SK-N-SH (cell line): ENCODE results near the gene KRTAP1-3. TPM values are rescaled to one million over a fixed set of nuclear protein-coding genes. Genes with fewer than 3 reads are reported as not detected.

Experiments used
- CTCF ChIA-PET: fragments of 300-600, 350-600 bp; formaldehyde crosslinking; extraction: SDS; loops from one replicate; lab custom pipeline; 2021; lab: Yijun Ruan, JAX
- POLR2A ChIA-PET: fragments of 350-600 bp; sonication (Branson Sonifier 250); formaldehyde crosslinking; extraction: SDS; loops from one replicate; lab custom pipeline; 2020; ENCODE audit warnings: antibody characterized with exemption, inconsistent platforms; lab: Yijun Ruan, JAX
- DNase-seq: peaks from one replicate; pipeline ENCODE4 v3.0.0; 2012
- H2AFZ ChIP-seq: fragments of 200-600 bp; sonication (generic); 2 replicates; pipeline ENCODE4 v1.8.1; 2016; ENCODE audit warnings: antibody characterized with exemption, mild to moderate bottlenecking, low read depth
- H3F3A ChIP-seq: fragments of 200-600 bp; sonication (generic); replicated peaks from 2 replicates; pipeline ENCODE3; 2016; ENCODE audit warnings: antibody characterized with exemption, mild to moderate bottlenecking; ENCODE audit not compliant: insufficient read depth
- H3K27ac ChIP-seq, 2 experiments: fragments of 200-500 bp in 1 of 2; fragments of 200-600 bp in 1 of 2; sonication (Bioruptor generic) in 1 of 2; sonication (generic), shearing (Covaris generic) in 1 of 2; 2 replicates each; pipeline versions ENCODE4 v1.5.1 to v1.6.1; 2014 to 2016; ENCODE audit warnings: low read depth in 2 of 2, inconsistent platforms in 1 of 2, low read length in 1 of 2, mild to moderate bottlenecking in 1 of 2, mixed read lengths in 1 of 2
- H3K27me3 ChIP-seq: fragments of 200-600 bp; sonication (generic), shearing (Covaris generic); 2 replicates; pipeline ENCODE4 v1.6.1; 2016; ENCODE audit warnings: mixed run types; ENCODE audit not compliant: insufficient read depth
- H3K36me3 ChIP-seq, 2 experiments: fragments of 200-500 bp in 1 of 2; fragments of 200-600 bp in 1 of 2; sonication (Bioruptor generic) in 1 of 2; sonication (generic) in 1 of 2; replicated peaks in 1 of 2; 2 replicates each; pipeline versions ENCODE3 to v1.5.1; 2014 to 2016; ENCODE audit warnings: low read length in 1 of 2, mild to moderate bottlenecking in 1 of 2; ENCODE audit not compliant: insufficient read depth in 2 of 2, control insufficient read depth in 1 of 2
- H3K4me1 ChIP-seq, 2 experiments: fragments of 200-500 bp in 1 of 2; fragments of 200-600 bp in 1 of 2; sonication (Bioruptor generic) in 1 of 2; sonication (generic), shearing (Covaris generic) in 1 of 2; 2 replicates each; pipeline versions ENCODE4 v1.5.1 to v1.6.1; 2014 to 2016; ENCODE audit warnings: low read depth in 1 of 2, low read length in 1 of 2, mixed run types in 1 of 2; ENCODE audit not compliant: insufficient read depth in 2 of 2, control insufficient read depth in 1 of 2
- H3K4me2 ChIP-seq: fragments of 200-600 bp; sonication (generic), shearing (Covaris generic); 2 replicates; pipeline ENCODE4 v1.6.1; 2017; ENCODE audit warnings: mixed run types
- H3K4me3 ChIP-seq, 2 experiments: fragments of 200-500 bp in 1 of 2; fragments of 200-600 bp in 1 of 2; sonication (Bioruptor generic) in 1 of 2; sonication (generic), shearing (Covaris generic) in 1 of 2; 2 replicates each; pipeline versions ENCODE4 v1.5.1 to v1.8.1; 2014 to 2016; ENCODE audit warnings: low read depth in 2 of 2, inconsistent platforms in 1 of 2, low read length in 1 of 2, mild to moderate bottlenecking in 1 of 2, mixed read lengths in 1 of 2, moderate library complexity in 1 of 2
- H3K79me2 ChIP-seq: fragments of 200-600 bp; sonication (generic); 2 replicates; pipeline ENCODE4 v1.8.1; 2017; ENCODE audit warnings: mild to moderate bottlenecking; ENCODE audit not compliant: insufficient read depth
- H3K9ac ChIP-seq: fragments of 200-600 bp; sonication (generic); 2 replicates; pipeline ENCODE4 v1.6.1; 2017; ENCODE audit warnings: mixed run types
- H3K9me2 ChIP-seq: fragments of 200-600 bp; sonication (generic); 2 replicates; pipeline ENCODE4 v1.6.1; 2017; ENCODE audit warnings: mixed run types
- H3K9me3 ChIP-seq: fragments of 200-600 bp; sonication (generic); 2 replicates; pipeline ENCODE4 v1.6.1; 2017; ENCODE audit warnings: mixed run types, mild to moderate bottlenecking, moderate library complexity
- H4K20me1 ChIP-seq: fragments of 200-600 bp; sonication (generic); 2 replicates; pipeline ENCODE4 v1.6.1; 2017; ENCODE audit warnings: mild to moderate bottlenecking, mixed run types; ENCODE audit not compliant: insufficient read depth
- CHD2 ChIP-seq: fragments of 150-350 bp; IDR thresholded peaks from 2 replicates; pipeline ENCODE4 v1.6.1; 2018; ENCODE audit warnings: low read length; ENCODE audit not compliant: partially characterized antibody
- ELF1 ChIP-seq: IDR thresholded peaks from 2 replicates; pipeline ENCODE4 v1.4.0; 2012
- EZH2phosphoT487 ChIP-seq: fragments of 200-600 bp; sonication (generic); IDR thresholded peaks from 2 replicates; pipeline ENCODE4 v1.6.1; 2017; ENCODE audit warnings: low read depth, mixed run types, mild to moderate bottlenecking, antibody characterized with exemption, moderate library complexity, borderline replicate concordance
- MEF2A ChIP-seq: IDR thresholded peaks from 2 replicates; pipeline ENCODE4 v1.4.0; 2012; ENCODE audit warnings: low read depth, borderline replicate concordance
- NFIC ChIP-seq: IDR thresholded peaks from 2 replicates; pipeline ENCODE4 v1.4.0; 2012; ENCODE audit warnings: borderline replicate concordance
- NRF1 ChIP-seq: IDR thresholded peaks from 2 replicates; pipeline ENCODE4 v1.6.1; 2012; ENCODE audit warnings: low read depth, mild to moderate bottlenecking, low read length
- POLR2AphosphoS5 ChIP-seq: IDR thresholded peaks from 2 replicates; pipeline ENCODE4 v1.6.1; 2012; ENCODE audit warnings: low read depth, low read length
- RAD21 ChIP-seq: IDR thresholded peaks from 2 replicates; pipeline ENCODE4 v1.6.1; 2012; ENCODE audit warnings: mild to moderate bottlenecking, low read length
- RCOR1 ChIP-seq: fragments of 150-350 bp; IDR thresholded peaks from 2 replicates; pipeline ENCODE4 v1.6.1; 2017; ENCODE audit warnings: antibody characterized with exemption, low read length
- SIN3A ChIP-seq: IDR thresholded peaks from 2 replicates; pipeline ENCODE4 v1.6.1; 2012; ENCODE audit warnings: low read depth, mild to moderate bottlenecking, low read length, moderate library complexity, borderline replicate concordance
- SMC3 ChIP-seq: IDR thresholded peaks from 2 replicates; pipeline ENCODE4 v1.6.1; 2012; ENCODE audit warnings: low read depth, low read length, improper control_type of control experiment
- TAF1 ChIP-seq: IDR thresholded peaks from 2 replicates; pipeline ENCODE4 v1.6.1; 2012; ENCODE audit warnings: low read depth, mild to moderate bottlenecking, low read length, moderate library complexity, borderline replicate concordance
- TCF12 ChIP-seq: IDR thresholded peaks from 2 replicates; pipeline ENCODE4 v1.4.0; 2012
- whole genome bisulfite sequencing: methylation state at CpG from one replicate; pipeline ENCODE4 v1.1.6; 2017; ENCODE audit warnings: low lambda C conversion rate; 5-methylcytosine and 5-hydroxymethylcytosine counted together
- polyA plus RNA-seq, 3 experiments: library from polyadenylated mRNA; depleted of rRNA; stranded (reverse); fragments of >200 nt; gene quantifications; 2 replicates each; pipeline ENCODE4 v1.2.3, GENCODE V29; 2012
- TF ChIP-seq, protein P1 (sequence below): fragments of 150-350 bp; IDR thresholded peaks from 2 replicates; pipeline ENCODE4 v1.6.1; 2016; ENCODE audit warnings: mild to moderate bottlenecking, low read depth, low read length
- TF ChIP-seq, protein P2 (sequence below): IDR thresholded peaks from 2 replicates; pipeline ENCODE4 v1.6.1; 2012; ENCODE audit warnings: mild to moderate bottlenecking, low read depth, low read length, moderate library complexity
- TF ChIP-seq, protein P3 (sequence below): IDR thresholded peaks from 2 replicates; pipeline ENCODE4 v1.4.0; 2012; ENCODE audit warnings: low read depth, borderline replicate concordance
- TF ChIP-seq, protein P4 (sequence below): fragments of 200-600 bp; sonication (generic); IDR thresholded peaks from 2 replicates; pipeline ENCODE4 v1.6.1; 2017; ENCODE audit warnings: antibody characterized with exemption, mild to moderate bottlenecking, moderate library complexity

Gene KRTAP1-3
- polyA plus RNA-seq, 1 of the 3 experiments (the other 2 are of a cell fraction): not detected

DNA sequence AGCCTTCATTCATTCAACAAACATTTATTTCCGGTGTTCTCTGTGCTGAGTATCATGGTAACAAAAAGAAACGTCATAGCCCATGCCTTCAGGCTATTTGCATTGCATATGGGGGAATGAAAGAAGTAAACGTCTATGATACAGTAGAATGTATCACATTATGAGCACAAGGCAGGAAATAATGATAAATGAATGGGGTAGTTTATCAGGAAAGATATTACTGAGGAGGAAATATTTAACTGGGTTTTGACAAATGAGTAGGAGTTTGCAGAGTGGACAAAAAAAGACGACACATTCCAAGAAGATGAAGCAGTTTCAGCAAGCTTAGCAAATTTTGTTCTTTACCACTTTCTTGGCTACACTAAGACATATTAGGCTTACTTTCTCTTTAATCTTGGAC, 48.0 kb upstream of the KRTAP1-3 start (continued):
- TF ChIP-seq CHD2: no peak
- TF ChIP-seq ELF1: no peak
- TF ChIP-seq, protein P1, sequence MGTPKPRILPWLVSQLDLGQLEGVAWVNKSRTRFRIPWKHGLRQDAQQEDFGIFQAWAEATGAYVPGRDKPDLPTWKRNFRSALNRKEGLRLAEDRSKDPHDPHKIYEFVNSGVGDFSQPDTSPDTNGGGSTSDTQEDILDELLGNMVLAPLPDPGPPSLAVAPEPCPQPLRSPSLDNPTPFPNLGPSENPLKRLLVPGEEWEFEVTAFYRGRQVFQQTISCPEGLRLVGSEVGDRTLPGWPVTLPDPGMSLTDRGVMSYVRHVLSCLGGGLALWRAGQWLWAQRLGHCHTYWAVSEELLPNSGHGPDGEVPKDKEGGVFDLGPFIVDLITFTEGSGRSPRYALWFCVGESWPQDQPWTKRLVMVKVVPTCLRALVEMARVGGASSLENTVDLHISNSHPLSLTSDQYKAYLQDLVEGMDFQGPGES: no peak
- TF ChIP-seq MEF2A: no peak

DNA sequence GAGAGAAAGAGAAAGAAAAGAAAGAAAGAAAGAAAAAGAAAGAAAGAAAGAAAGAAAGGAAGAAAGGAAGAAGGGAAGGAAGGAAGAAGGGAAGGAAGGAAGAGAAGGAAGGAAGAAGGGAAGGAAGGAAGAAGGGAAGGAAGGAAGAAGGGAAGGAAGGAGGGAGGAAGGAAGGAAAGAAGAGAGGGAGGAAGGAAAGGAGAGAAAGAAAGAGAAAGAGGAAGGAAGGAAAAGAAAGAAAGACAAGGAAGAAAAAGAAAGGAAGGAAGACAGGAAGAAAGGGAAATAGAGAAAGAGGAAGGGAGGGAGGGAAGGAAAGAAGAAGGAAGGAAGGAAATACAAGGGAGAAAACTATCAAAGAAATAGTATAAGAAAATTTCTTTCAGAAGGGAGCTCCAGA, 42.1 kb upstream of the KRTAP1-3 start:
- no peaks in the 10 kb centered on the region for H4K20me1 ChIP-seq
- no peaks in the 10 kb centered on the region for H3F3A ChIP-seq
- H2AFZ ChIP-seq: no peak overlapping the region
- H3K27ac ChIP-seq: no peak overlapping the region
- no peak overlapping the region for H3K9ac ChIP-seq
- no peak for TF ChIP-seq TAF1
- H3K4me1 ChIP-seq: no peaks in the 10 kb centered on the region
- no peaks in the 10 kb centered on the region for H3K9me3 ChIP-seq
- ChIA-PET CTCF (no interaction called here), POLR2A (no interaction called here)
- no peaks in the 10 kb centered on the region for H3K79me2 ChIP-seq
- H3K4me3 ChIP-seq: no peak overlapping the region
- no peaks in the 10 kb centered on the region for H3K36me3 ChIP-seq
- no peak overlapping the region for H3K4me2 ChIP-seq
- no peaks in the 10 kb centered on the region; the same call in 1 of the 2 replicates for H3K9me2 ChIP-seq
- DNase-seq: no peak
- no peaks in the 10 kb centered on the region for H3K27me3 ChIP-seq

DNA sequence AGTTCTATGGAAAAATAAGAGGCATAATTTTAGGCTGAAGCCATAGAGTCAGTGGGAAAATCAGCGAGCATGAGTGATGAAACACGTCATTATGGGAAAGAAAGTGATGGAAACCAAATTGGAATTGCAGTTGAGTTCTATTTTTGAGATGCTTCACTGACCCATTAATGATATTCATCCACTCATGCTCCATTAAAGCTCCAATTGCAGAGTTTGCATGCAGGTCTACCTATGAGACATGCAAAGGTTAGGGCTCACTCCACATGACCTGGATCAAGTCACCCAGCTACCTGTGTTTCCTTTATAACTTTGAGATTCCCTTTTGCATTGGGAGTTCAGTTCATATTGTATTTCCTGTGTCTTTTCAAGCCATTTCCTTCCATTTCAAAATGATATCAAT, 39.0 kb upstream of the KRTAP1-3 start:
- H3K4me2 ChIP-seq: no peak overlapping the region
- no peaks in the 10 kb centered on the region for H3K9me3 ChIP-seq
- ChIA-PET POLR2A (no interaction called here), CTCF (interaction anchor here (2.1 kb wide), 1 partner anchor 475 kb away, joined by 6 read pairs; no protein-coding TSS in a partner anchor)
- no peaks in the 10 kb centered on the region for H3K27me3 ChIP-seq
- no peaks in the 10 kb centered on the region for H3K79me2 ChIP-seq
- H3K9ac ChIP-seq: no peak overlapping the region
- no peak overlapping the region for H2AFZ ChIP-seq
- no peaks in the 10 kb centered on the region; the same call in 1 of the 2 replicates for H3K9me2 ChIP-seq
- no peak for DNase-seq
- 29% methylated on average over 2 of the region's 2 CpGs for WGBS
- no peaks in the 10 kb centered on the region for H3F3A ChIP-seq
- H3K27ac ChIP-seq: no peak overlapping the region
- no peaks in the 10 kb centered on the region for H3K36me3 ChIP-seq
- no peaks in the 10 kb centered on the region for H4K20me1 ChIP-seq
- H3K4me1 ChIP-seq: no peaks in the 10 kb centered on the region
- H3K4me3 ChIP-seq: no peak overlapping the region
- no peak for TF ChIP-seq TAF1
- TF ChIP-seq TCF12: no peak
- no peak for TF ChIP-seq MEF2A
- no peak for TF ChIP-seq EZH2phosphoT487
- no peak for TF ChIP-seq ELF1
- TF ChIP-seq, protein P1: no peak
- TF ChIP-seq, protein P2, sequence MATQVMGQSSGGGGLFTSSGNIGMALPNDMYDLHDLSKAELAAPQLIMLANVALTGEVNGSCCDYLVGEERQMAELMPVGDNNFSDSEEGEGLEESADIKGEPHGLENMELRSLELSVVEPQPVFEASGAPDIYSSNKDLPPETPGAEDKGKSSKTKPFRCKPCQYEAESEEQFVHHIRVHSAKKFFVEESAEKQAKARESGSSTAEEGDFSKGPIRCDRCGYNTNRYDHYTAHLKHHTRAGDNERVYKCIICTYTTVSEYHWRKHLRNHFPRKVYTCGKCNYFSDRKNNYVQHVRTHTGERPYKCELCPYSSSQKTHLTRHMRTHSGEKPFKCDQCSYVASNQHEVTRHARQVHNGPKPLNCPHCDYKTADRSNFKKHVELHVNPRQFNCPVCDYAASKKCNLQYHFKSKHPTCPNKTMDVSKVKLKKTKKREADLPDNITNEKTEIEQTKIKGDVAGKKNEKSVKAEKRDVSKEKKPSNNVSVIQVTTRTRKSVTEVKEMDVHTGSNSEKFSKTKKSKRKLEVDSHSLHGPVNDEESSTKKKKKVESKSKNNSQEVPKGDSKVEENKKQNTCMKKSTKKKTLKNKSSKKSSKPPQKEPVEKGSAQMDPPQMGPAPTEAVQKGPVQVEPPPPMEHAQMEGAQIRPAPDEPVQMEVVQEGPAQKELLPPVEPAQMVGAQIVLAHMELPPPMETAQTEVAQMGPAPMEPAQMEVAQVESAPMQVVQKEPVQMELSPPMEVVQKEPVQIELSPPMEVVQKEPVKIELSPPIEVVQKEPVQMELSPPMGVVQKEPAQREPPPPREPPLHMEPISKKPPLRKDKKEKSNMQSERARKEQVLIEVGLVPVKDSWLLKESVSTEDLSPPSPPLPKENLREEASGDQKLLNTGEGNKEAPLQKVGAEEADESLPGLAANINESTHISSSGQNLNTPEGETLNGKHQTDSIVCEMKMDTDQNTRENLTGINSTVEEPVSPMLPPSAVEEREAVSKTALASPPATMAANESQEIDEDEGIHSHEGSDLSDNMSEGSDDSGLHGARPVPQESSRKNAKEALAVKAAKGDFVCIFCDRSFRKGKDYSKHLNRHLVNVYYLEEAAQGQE: no peak
- TF ChIP-seq SMC3: no peak
- no peak for TF ChIP-seq POLR2AphosphoS5
- TF ChIP-seq, protein P3, sequence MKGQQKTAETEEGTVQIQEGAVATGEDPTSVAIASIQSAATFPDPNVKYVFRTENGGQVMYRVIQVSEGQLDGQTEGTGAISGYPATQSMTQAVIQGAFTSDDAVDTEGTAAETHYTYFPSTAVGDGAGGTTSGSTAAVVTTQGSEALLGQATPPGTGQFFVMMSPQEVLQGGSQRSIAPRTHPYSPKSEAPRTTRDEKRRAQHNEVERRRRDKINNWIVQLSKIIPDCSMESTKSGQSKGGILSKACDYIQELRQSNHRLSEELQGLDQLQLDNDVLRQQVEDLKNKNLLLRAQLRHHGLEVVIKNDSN: no peak
- TF ChIP-seq NRF1: no peak
- TF ChIP-seq RCOR1: no peak
- TF ChIP-seq, protein P4, sequence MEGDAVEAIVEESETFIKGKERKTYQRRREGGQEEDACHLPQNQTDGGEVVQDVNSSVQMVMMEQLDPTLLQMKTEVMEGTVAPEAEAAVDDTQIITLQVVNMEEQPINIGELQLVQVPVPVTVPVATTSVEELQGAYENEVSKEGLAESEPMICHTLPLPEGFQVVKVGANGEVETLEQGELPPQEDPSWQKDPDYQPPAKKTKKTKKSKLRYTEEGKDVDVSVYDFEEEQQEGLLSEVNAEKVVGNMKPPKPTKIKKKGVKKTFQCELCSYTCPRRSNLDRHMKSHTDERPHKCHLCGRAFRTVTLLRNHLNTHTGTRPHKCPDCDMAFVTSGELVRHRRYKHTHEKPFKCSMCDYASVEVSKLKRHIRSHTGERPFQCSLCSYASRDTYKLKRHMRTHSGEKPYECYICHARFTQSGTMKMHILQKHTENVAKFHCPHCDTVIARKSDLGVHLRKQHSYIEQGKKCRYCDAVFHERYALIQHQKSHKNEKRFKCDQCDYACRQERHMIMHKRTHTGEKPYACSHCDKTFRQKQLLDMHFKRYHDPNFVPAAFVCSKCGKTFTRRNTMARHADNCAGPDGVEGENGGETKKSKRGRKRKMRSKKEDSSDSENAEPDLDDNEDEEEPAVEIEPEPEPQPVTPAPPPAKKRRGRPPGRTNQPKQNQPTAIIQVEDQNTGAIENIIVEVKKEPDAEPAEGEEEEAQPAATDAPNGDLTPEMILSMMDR: no peak
- no peak for TF ChIP-seq NFIC
- no peak for TF ChIP-seq SIN3A
- no peak for TF ChIP-seq RAD21
